Measurements from ENCODE around the gene TMEM92. TPM values are rescaled to one million over a fixed set of nuclear protein-coding genes. Genes with fewer than 3 reads are reported as not detected.

TMEM92 gene
- total and polyA plus RNA-seq, 10 of the 15 experiments (the other 5 are each of a cell fraction or from before 2014, with no cell fraction given), result 0.11 to 1.2 (median 0.32) TPM

- no peak for TF ChIP-seq ZNF687 (IDR thresholded peaks at IDR 0.05)
- no peak for TF ChIP-seq YY1 (IDR thresholded peaks at IDR 0.05; ENCODE audit: low read depth, low read length)
- no peak for TF ChIP-seq MXI1 (IDR thresholded peaks at IDR 0.05; ENCODE audit: low read depth, low read length)
- TF ChIP-seq NR2C1 (IDR thresholded peaks at IDR 0.05), result no peak
- TF ChIP-seq EZH2 (IDR thresholded peaks at IDR 0.05; ENCODE audit: borderline replicate concordance, control insufficient read depth, low read depth, low read length), result no peak
- TF ChIP-seq FOXK2 (IDR thresholded peaks at IDR 0.05), result no peak
- TF ChIP-seq IRF4 (IDR thresholded peaks at IDR 0.05; ENCODE audit: low read depth, low read length), result no peak
Observed at GRCh38 chr17:50272246-50272645, 2.0 kb upstream of the TMEM92 start (continued).

Data from GM12878 (cell line).